ENCODE measurements around the gene CHCHD6.

The CHCHD6 gene

DNA sequence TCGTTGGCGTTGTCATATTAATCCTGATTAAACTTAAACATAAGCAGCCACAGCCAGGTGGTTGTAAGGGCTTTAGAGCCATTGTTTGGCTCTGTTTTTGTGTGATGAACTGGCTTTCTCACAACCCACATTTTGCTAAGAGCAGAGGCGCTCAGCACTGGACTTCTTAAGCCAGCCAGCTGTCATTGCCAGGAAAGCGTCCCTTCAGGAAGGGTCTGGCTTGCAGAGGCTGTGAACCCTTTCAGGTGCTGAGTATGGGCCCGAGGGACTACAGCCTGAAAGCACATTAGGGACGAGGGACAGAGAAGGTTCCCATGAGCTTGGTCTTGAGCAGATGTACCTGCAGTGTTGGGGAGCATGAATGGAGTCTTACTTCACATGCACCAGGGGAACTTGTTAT is 112.3 kb downstream of the CHCHD6 start:
- CTCF ChIA-PET = no interaction called here
- Mint-ChIP-seq H3K9me3 (no peaks in the 10 kb centered on the region), H3K4me1 (no peaks in the 10 kb centered on the region), H3K27me3 (no peaks in the 10 kb centered on the region), H3K4me3 (no peak overlapping the region), H3K36me3 (no peaks in the 10 kb centered on the region), H3K27ac (no peak overlapping the region)
- DNase-seq = no peak

DNA sequence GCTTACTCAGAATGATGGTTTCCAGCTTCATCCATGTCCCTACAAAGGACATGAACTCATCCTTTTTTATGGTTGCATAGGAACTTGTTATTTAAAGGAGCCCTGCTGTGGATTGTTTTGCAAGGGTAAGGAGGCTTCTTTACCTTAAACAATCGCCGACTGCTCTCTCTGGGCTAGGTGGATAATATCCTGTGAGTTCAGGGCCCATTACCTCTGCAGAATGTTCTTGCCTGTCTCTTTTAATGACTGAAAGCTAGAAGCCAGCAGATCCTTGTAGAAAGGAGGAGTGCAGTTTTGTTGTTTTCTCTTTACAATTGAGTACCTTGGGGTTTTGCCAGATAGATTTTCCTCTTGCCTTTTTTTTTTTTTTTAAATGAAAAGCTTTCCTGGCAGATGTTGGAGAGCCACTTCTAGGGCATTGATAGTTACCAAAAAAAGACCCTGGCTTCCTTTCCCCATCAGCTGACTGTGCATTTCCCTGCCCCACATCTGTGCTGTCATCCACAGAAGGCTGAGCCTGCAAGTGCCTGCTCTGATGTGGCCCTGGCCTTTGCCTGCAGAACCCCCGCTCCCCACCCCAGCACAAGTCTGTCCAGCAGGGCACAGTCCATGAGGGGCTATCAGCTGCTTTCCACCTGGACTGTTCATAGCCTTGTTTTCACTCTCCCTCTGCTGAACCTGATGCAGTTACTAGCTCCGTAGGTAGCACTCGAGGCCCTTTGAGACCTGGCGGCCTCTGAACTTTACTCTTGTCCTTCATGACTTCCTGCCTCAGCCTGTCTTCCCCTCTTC is 113.1 kb downstream of the CHCHD6 start:
- H3K36me3 Mint-ChIP-seq = no peaks in the 10 kb centered on the region
- no peak overlapping the region for H3K27ac Mint-ChIP-seq

DNA sequence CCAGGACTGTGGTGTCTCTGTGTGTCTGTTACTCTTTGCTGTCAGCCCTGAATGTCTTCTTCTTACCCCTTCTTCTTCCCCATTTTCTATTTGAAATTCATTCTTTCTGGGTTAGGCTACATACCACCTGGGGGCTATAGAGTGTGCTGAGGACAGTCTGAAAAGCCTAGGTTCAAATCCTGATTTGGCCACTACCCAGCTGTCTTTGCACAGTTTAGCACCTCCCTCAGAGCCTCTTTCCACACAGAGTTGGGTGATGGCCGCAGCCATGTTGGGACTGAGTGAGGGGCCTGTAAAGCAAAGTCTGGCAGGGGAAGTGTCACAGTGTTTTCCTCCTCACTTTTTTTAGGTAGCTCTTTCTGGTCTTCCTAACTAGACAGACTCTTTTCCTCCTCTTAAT is 113.7 kb downstream of the CHCHD6 start:
- H3K9me3 Mint-ChIP-seq = peaks cover 2% of the 10 kb centered on the region
- no peak overlapping the region for H3K27ac Mint-ChIP-seq
- no peaks in the 10 kb centered on the region for H3K27me3 Mint-ChIP-seq
- DNase-seq = no peak
- H3K36me3 Mint-ChIP-seq = no peaks in the 10 kb centered on the region
- CTCF ChIA-PET = no interaction called here
- no peak overlapping the region for H3K4me3 Mint-ChIP-seq
- H3K4me1 Mint-ChIP-seq = no peaks in the 10 kb centered on the region

More for the DNA sequence above, 113.1 kb downstream of the CHCHD6 start:
- Mint-ChIP-seq H3K4me1 (no peaks in the 10 kb centered on the region), H3K27me3 (no peaks in the 10 kb centered on the region), H3K9me3 (peaks cover 2% of the 10 kb centered on the region), H3K4me3 (no peak overlapping the region)
- DNase-seq = no peak
- CTCF ChIA-PET = no interaction called here

DNA sequence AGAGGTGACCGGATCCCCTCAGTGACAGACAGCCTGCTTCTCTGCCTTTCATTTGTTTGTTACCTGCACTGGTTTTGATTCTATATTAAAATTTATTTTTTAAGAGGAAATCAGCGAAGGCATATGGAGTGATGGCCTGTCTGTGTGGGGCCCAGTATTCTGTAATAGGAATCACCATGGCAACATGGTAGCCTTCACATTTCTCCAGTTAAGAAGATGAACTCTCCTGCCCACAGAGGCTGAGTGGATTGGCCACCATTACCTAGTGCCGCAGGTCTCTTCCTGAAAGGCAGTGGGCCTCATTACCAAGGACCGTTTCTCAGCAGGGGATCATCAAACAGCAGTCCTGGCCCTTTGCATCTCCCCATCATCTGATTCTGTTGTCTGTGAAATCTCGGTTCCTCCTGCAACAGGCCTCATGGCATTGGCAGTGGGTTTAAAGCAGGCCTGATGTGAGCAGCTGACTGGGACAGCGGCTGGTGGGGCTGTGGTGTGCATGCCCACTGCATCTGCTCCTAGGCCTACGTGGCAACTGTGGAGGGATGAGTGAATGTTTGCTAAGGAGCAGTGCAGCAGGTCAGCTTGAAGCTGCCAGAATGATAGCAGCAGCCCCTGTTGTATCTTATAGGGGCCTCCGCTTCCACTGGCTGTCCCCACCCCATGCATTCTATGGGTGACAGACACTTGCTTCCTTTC is 114.5 kb downstream of the CHCHD6 start:
- DNase-seq = no peak
- no peak overlapping the region for H3K27ac Mint-ChIP-seq
- peaks cover 2% of the 10 kb centered on the region for H3K9me3 Mint-ChIP-seq
- CTCF ChIA-PET = no interaction called here
- H3K4me3 Mint-ChIP-seq = no peak overlapping the region
- no peaks in the 10 kb centered on the region for H3K27me3 Mint-ChIP-seq
- no peaks in the 10 kb centered on the region for H3K36me3 Mint-ChIP-seq
- H3K4me1 Mint-ChIP-seq = no peaks in the 10 kb centered on the region

DNA sequence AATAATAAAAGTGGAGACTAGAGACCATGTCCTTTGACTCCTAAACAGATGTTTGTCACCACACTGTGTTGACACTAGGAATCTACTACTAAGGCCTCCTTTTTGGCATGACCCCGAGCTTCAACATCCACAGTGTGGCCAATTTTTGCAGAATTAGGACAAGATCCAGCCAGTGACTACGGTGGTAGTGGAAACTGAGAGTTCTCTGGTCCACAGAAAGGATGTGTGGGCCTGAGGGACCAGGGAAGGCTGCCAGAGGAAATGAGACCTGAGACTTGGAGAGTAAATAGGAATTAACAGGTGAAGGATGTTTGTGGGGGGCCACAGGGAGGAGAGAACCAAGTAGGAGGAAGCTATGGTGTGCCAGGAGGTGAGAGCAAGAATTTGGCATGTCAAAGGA is 122.7 kb downstream of the CHCHD6 start:
- Mint-ChIP-seq H3K9me3 (peaks cover 2% of the 10 kb centered on the region), H3K36me3 (no peaks in the 10 kb centered on the region), H3K27me3 (no peaks in the 10 kb centered on the region), H3K4me1 (peaks cover 8% of the 10 kb centered on the region), H3K27ac (no peak overlapping the region), H3K4me3 (no peak overlapping the region)
- CTCF ChIA-PET = no interaction called here
- DNase-seq = no peak

DNA sequence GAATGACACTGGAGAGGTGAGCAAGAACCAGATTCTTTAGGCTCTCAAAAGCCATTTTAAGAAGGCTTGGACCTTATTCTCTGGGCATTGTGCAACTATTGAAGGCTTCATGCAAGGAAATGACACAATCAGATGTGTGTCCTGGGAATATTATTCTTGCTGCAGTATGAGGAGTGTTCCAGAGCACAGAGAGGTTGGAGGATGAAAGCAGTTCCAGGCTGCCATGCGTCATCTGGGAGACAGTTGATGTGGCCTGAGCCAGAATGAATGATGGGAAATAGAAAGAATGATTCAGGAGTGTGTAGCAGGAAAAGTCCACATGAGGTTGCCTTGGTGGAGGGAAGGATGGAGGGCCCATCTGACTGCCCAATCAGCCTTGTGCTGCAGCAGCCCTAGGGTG is 123.1 kb downstream of the CHCHD6 start:
- no peaks in the 10 kb centered on the region for H3K9me3 Mint-ChIP-seq
- no peaks in the 10 kb centered on the region for H3K27me3 Mint-ChIP-seq
- no peak for DNase-seq
- H3K4me1 Mint-ChIP-seq = peaks cover 8% of the 10 kb centered on the region
- CTCF ChIA-PET = no interaction called here
- H3K4me3 Mint-ChIP-seq = no peak overlapping the region
- no peak overlapping the region for H3K27ac Mint-ChIP-seq
- H3K36me3 Mint-ChIP-seq = no peaks in the 10 kb centered on the region

DNA sequence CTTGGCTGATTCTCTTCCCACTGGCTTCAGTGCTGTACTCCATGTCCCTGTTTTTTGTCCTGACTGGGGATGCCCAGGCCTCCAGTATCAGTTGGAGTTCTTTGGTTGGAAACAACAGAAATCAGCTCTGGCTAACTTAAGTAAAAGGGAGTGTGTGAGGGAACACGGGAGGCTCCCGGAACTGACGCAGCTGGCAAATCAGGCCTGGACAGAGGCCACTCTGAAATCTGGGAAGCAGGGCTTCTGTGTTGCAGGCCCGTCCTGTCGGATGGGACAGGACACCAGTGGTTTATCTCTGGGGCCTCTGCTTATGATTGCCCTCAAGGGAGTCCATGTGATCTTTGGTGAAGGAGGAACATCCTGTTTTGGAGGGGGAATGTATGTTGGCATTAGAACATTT is 124.3 kb downstream of the CHCHD6 start:
- H3K27ac Mint-ChIP-seq = no peak overlapping the region
- H3K9me3 Mint-ChIP-seq = no peaks in the 10 kb centered on the region
- H3K4me3 Mint-ChIP-seq = no peak overlapping the region
- no peaks in the 10 kb centered on the region for H3K36me3 Mint-ChIP-seq
- peaks cover 8% of the 10 kb centered on the region for H3K4me1 Mint-ChIP-seq
- no peaks in the 10 kb centered on the region for H3K27me3 Mint-ChIP-seq
- no peak for DNase-seq
- CTCF ChIA-PET = no interaction called here

DNA sequence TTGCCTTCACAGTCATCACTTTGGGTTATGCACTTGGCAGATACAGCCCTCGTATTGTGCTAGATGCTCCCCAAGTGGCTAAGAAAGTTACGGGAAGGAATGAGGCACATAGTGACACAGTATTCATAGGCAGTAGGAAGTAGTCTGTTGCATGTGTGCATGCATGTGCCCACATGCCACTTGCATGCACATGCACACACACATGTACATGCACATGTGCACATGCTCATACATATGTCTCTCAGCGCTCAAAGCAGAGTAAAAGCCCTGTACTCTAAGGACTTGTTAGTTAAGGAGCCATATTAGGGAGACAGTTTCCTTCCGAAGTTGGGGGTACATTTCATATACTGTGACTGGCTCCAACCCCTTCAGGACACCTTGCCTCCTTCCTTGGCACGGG is 128.9 kb downstream of the CHCHD6 start:
- no peak for DNase-seq
- H3K27ac Mint-ChIP-seq = no peak overlapping the region
- CTCF ChIA-PET = no interaction called here
- no peaks in the 10 kb centered on the region for H3K36me3 Mint-ChIP-seq
- H3K27me3 Mint-ChIP-seq = no peaks in the 10 kb centered on the region
- H3K9me3 Mint-ChIP-seq = no peaks in the 10 kb centered on the region
- H3K4me3 Mint-ChIP-seq = no peak overlapping the region
- H3K4me1 Mint-ChIP-seq = peaks cover 8% of the 10 kb centered on the region

DNA sequence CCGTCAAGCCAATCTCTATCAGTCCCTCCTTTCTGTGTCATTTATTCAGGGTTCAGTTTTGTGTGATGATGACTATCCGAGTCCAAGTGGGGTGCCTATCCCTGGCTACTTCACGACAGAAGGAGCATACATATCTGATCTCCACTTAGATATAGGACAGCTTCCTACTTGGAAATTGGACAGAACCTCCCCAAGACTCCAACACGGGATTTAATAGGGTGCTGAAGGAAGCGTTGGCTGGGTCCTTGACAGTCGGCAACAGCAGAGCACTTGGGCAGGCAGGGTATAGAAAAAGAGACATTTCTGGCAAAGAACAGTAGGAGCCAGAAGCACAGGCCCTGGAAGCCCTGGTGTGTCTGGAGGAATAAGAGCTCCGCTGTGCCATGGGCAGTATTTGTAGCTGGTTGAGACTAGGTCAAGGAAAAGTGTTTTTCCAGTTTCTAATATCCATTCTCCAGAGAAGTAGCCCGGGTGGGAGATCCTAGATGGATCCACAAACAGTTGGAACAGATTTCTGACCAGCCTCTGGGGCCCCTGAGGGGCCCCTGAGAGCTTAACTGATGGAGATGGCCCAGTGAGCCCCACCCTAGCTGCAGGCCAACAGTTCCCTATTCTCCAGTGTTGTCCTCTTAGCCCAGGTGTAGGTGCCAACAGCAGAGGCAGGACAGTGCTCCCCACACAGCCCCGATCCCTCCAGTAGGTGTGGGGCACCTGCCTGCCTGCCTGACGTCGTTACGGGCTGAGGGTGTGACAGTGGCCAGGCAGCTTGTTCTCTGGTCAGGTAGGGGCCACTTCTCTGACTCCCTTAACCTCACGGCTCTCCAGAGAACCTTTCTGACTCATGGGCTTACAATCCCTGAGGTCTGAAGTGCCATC is 130.8 kb downstream of the CHCHD6 start:
- no peaks in the 10 kb centered on the region for H3K36me3 Mint-ChIP-seq
- no peaks in the 10 kb centered on the region for H3K9me3 Mint-ChIP-seq

DNA sequence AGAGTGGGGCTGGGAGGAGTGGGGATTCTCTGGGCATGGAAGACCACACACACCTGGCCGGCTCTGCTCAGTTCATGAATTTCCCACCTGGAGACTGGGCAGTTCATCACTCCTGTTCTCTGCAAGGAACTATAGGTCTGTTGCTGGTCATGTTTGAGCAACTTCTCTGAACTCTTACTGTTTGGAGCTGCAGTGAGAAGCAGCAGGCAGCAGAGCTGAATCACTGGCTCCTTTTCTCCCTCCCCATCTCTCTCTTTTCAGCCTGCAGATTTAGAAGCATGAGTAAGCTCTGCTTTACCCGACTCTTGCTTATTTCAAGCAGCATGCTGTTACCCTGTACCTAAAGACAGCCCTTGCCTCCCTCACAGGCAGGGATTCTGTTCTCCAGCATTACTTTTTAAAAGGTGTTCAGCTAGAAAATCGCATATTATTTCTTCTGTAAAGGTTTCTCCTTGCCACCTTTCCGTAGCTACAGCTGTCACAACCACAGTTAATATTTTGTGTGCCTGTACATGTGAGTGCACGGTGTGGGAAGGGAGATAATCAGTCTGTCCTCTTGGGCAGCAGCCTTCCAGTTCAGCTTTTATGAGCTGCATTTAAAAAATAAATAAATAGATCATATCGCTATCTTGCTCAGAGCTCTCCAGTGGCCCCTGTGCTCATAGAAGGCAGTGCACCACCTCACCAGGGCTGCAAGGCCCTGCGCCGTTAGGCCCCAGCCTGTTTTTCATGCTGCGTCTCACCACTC is 131.6 kb downstream of the CHCHD6 start:
- H3K27ac Mint-ChIP-seq = no peak overlapping the region
- CTCF ChIA-PET = no interaction called here

More for the DNA sequence above, 130.8 kb downstream of the CHCHD6 start:
- Mint-ChIP-seq H3K27me3 (no peaks in the 10 kb centered on the region), H3K4me3 (no peak overlapping the region), H3K27ac (no peak overlapping the region), H3K4me1 (no peaks in the 10 kb centered on the region)
- CTCF ChIA-PET = no interaction called here
- DNase-seq = no peak

DNA sequence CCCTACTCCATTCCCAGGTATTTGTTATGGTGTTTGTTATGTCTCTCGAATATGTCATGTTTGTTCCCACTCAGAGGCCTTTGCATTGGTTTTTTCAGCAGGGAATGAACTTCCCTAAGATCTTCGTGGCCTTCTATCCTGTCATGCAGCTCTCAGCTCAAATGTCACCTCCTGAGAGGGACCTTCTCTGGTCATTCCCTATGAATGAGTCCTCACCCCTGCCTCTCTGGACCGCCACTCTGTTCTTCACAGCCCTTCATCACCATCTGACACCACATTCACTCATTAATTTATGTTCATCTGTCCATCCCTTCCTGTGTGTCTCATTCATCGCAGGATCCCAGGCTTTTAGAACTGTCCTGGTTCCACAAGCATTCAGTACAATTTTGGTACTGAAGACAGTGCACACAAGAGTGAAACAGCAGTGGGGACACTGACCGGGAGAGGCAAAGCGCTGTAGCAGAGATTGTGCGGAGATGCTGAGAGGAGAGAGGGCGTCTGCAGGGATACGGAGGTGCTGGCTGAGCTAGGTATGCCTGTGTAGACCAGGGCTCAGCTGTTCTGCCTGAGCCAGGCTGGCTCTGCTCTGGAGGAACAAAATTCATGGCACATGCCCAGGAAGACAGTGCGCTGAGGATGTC is 132.3 kb downstream of the CHCHD6 start:
- CTCF ChIA-PET = no interaction called here
- H3K27me3 Mint-ChIP-seq = no peaks in the 10 kb centered on the region
- H3K4me1 Mint-ChIP-seq = no peaks in the 10 kb centered on the region
- H3K9me3 Mint-ChIP-seq = no peaks in the 10 kb centered on the region
- H3K27ac Mint-ChIP-seq = no peak overlapping the region
- no peak overlapping the region for H3K4me3 Mint-ChIP-seq
- no peak for DNase-seq
- no peaks in the 10 kb centered on the region for H3K36me3 Mint-ChIP-seq

More for the DNA sequence above, 131.6 kb downstream of the CHCHD6 start:
- H3K9me3 Mint-ChIP-seq = no peaks in the 10 kb centered on the region
- H3K36me3 Mint-ChIP-seq = no peaks in the 10 kb centered on the region
- DNase-seq = no peak
- H3K4me1 Mint-ChIP-seq = no peaks in the 10 kb centered on the region
- no peaks in the 10 kb centered on the region for H3K27me3 Mint-ChIP-seq
- H3K4me3 Mint-ChIP-seq = no peak overlapping the region

DNA sequence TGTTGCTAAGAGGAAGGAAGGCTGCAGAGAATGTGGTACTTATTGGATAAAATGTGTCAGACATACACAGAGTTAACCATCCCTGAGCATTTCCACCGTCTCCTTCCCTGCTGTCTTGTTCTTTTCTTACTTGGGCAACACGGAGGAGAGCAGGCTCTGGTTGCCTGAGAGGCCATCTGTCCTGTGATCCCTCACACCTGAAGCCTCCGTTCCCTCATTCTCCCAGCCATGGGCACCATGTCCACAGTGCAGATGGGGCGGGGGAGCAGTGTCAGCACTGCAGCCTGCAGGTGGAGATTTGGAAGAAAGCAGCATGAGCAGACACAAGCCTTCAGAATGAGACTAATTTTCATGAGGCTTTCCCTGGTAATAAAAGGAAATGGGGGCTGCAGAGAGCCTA is 133.7 kb downstream of the CHCHD6 start:
- DNase-seq = no peak
- no peaks in the 10 kb centered on the region for H3K36me3 Mint-ChIP-seq
- no peaks in the 10 kb centered on the region for H3K9me3 Mint-ChIP-seq
- H3K27me3 Mint-ChIP-seq = no peaks in the 10 kb centered on the region
- H3K4me3 Mint-ChIP-seq = no peak overlapping the region
- CTCF ChIA-PET = no interaction called here
- H3K27ac Mint-ChIP-seq = no peak overlapping the region
- H3K4me1 Mint-ChIP-seq = no peaks in the 10 kb centered on the region

DNA sequence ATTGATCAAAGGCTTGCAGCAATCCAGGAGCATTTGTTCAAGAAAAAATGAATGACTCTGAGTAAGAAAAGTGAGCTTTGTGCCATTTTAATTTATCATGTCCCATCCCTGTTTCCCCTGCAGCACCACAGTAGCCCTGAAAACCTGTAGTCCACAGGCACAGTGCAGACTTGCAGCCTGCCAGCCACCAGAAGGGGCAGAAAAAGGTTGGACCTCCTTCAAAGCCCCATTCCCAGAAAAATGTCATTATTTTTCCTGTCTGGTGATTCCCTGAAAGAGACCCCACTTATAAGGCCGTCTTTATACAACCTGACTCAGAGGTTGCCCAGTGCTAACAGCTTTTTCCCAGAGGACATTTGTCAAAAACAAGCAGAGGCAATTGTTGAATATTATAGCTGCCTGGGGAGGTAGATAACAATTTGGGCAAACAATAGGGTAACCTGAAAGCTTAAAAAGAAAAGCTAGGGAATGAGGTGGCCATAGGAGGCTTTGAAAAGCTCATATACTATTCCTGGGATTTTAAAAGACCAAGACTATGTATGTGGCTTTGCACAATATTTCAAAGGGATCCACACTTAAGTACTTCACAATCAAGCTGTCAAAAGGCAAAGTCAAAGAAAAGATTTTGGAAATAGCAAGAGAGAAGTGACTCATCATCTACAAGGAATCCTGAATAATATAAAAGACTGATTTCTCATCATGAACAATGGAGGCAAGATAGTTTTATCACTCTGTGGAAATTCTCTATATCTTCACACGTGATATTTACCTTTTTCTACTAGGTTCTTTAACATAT is 142.1 kb downstream of the CHCHD6 start:
- CTCF ChIA-PET = no interaction called here
- Mint-ChIP-seq H3K4me1 (no peaks in the 10 kb centered on the region), H3K9me3 (no peaks in the 10 kb centered on the region), H3K36me3 (no peaks in the 10 kb centered on the region), H3K27ac (no peak overlapping the region), H3K27me3 (no peaks in the 10 kb centered on the region), H3K4me3 (no peak overlapping the region)
- DNase-seq = no peak
